HCT116 (cell line): ENCODE data around the gene SMYD3.

Source experiments
- CTCF ChIP-seq, 3 experiments: fragments of 200-600 bp in 1 of 3; sonication (generic) in 1 of 3; IDR thresholded peaks in 2 of 3; conservative IDR thresholded peaks in 1 of 3; 2 replicates each; pipeline ENCODE4 v1.5.1; 2012 to 2017; ENCODE audit warnings: low read depth in 2 of 3, low read length in 2 of 3, antibody characterized with exemption in 1 of 3, borderline replicate concordance in 1 of 3, control low read depth in 1 of 3, mild to moderate bottlenecking in 1 of 3, mixed read lengths in 1 of 3, mixed run types in 1 of 3, moderate library complexity in 1 of 3; ENCODE audit not compliant: insufficient read depth in 1 of 3
- EGR1 ChIP-seq: IDR thresholded peaks from 2 replicates; pipeline ENCODE4 v1.6.1; 2012; ENCODE audit warnings: low read depth
- REST ChIP-seq: IDR thresholded peaks from 2 replicates; pipeline ENCODE4 v1.6.1; 2012; ENCODE audit warnings: low read depth
- SP1 ChIP-seq: IDR thresholded peaks from 2 replicates; pipeline ENCODE4 v1.6.1; 2012; ENCODE audit warnings: low read depth
- YY1 ChIP-seq: IDR thresholded peaks from 2 replicates; pipeline ENCODE4 v1.6.1; 2011; ENCODE audit warnings: low read length, low read depth, moderate library complexity, mild to moderate bottlenecking; ENCODE audit not compliant: insufficient replicate concordance; ENCODE audit errors: extremely low read depth

- TF ChIP-seq CTCF (IDR thresholded peaks at IDR 0.05 in 2 of 3, conservative IDR thresholded peaks at IDR 0.05 in 1 of 3; ENCODE audit: borderline replicate concordance in 1 of 3, insufficient read depth in 1 of 3, low read depth in 2 of 3, low read length in 2 of 3) (no peak), REST (no peak), EGR1 (no peak), SP1 (no peak), YY1 (no peak)
These were observed 415.6 kb downstream of the SMYD3 start for GRCh38 chr1:246091477-246091876.
